Activated T-cell treated with anti-CD3 and anti-CD28 coated beads, Interleukin-2, amount 50 U/mL, for 24 hours (primary cell): ENCODE results near the gene KRTAP5-9.
"Not testable (repeated sequence)": the region's sequence is repeated elsewhere in the genome, so short reads cannot be mapped to it uniquely, and the experiment has no call there.

Experiments used
- DNase-seq: peaks from one replicate; pipeline ENCODE4 v3.0.0-alpha.2; 2020
- H3K27ac Mint-ChIP-seq: 2 replicates; pipeline ENCODE4 v1.8.0; 2020; ENCODE audit warnings: mild to moderate bottlenecking, mixed read lengths
- H3K27me3 Mint-ChIP-seq: 2 replicates; pipeline ENCODE4 v1.8.0; 2020; ENCODE audit warnings: mixed read lengths
- H3K36me3 Mint-ChIP-seq: 2 replicates; pipeline ENCODE4 v1.8.0; 2020; ENCODE audit warnings: low read depth, mixed read lengths
- H3K4me1 Mint-ChIP-seq: 2 replicates; pipeline ENCODE4 v1.8.0; 2020; ENCODE audit warnings: low read depth, mixed read lengths
- H3K4me3 Mint-ChIP-seq: 2 replicates; pipeline ENCODE4 v1.8.0; 2020; ENCODE audit warnings: mild to moderate bottlenecking, moderate library complexity, mixed read lengths
- H3K9me3 Mint-ChIP-seq: 2 replicates; pipeline ENCODE4 v1.8.0; 2020; ENCODE audit warnings: mixed read lengths

KRTAP5-9 gene

GRCh38 chr11:71579513-71579912 is 31.3 kb downstream of the KRTAP5-9 start:
- not testable (repeated sequence) for H3K4me1 Mint-ChIP-seq, H3K27ac Mint-ChIP-seq, DNase-seq, H3K36me3 Mint-ChIP-seq, H3K4me3 Mint-ChIP-seq, H3K9me3 Mint-ChIP-seq
- H3K27me3 Mint-ChIP-seq, result peaks cover 33% of the 10 kb centered on the region

DNA sequence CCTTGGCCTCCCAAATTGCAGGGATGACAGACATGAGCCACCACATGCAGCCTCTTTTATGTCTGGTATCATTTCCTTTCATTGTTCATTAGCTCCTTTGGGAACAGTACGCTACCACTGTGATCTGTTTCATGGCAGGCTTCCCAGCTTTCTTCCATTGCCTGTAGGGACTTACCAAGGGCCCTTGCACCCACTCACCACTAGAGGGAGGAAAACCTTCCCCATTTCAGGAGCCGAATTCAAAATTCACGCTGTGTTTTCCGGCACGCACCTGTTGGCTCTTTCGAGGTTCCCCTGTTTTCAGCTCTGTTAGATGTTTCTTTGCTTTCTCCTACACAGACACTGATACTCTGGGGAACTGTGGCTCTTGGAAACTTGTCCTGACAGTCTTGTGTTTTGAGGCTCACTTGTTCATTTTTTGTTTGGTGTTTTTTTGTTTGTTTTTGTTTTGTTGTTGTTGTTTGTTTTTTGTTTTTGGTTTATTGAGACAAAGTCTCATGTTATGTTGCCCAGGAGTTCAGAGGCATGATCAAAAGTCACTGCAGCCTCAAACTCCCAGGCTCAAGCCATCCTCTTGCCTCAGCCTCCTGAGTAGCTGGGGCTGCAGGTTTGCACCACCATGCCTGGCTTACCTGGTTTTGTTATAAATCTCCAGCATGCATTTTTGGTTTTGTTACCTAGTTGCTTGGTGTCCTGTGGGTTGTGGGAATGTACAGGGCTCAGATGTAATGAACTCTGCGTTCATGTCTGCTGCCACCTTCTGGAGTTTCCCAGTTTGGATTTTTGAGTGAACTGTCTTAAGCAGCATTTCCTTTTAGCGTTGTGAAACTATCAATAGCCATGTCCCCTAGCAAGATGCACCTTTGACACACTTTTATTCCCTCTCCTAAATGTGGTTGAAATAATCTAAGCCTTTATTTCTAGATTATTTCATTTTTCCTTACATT is 32.1 kb downstream of the KRTAP5-9 start:
- DNase-seq, result peak; percentile 37
- Mint-ChIP-seq H3K36me3 (no peaks in the 10 kb centered on the region), H3K27me3 (peaks cover 38% of the 10 kb centered on the region), H3K4me3 (no peak overlapping the region), H3K4me1 (peaks cover 6% of the 10 kb centered on the region), H3K9me3 (no peaks in the 10 kb centered on the region), H3K27ac (no peak overlapping the region)

DNA sequence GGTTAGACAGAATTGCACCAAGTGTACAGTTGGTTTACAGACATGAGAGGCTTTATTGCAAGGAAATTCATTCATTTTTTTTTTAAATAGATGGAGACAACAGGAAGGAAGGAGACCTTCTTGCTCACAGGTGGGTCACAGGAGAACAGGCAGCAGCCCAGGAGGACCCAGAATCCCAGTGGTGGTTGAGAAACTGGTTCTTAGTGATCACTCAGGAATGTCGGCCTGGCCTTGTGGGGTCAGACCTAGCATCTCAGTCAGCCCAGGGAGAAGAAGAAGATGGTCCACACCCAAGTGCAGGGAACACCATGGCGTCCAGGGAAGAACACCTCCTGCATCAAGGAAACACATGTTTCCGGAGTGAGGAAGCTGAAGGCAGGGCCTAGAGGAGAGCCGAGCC is 33.6 kb downstream of the KRTAP5-9 start:
- Mint-ChIP-seq H3K27me3 (peaks cover 44% of the 10 kb centered on the region), H3K9me3 (no peaks in the 10 kb centered on the region), H3K4me3 (no peak overlapping the region), H3K27ac (no peak overlapping the region), H3K36me3 (no peaks in the 10 kb centered on the region), H3K4me1 (peaks cover 6% of the 10 kb centered on the region)
- no peak for DNase-seq

DNA sequence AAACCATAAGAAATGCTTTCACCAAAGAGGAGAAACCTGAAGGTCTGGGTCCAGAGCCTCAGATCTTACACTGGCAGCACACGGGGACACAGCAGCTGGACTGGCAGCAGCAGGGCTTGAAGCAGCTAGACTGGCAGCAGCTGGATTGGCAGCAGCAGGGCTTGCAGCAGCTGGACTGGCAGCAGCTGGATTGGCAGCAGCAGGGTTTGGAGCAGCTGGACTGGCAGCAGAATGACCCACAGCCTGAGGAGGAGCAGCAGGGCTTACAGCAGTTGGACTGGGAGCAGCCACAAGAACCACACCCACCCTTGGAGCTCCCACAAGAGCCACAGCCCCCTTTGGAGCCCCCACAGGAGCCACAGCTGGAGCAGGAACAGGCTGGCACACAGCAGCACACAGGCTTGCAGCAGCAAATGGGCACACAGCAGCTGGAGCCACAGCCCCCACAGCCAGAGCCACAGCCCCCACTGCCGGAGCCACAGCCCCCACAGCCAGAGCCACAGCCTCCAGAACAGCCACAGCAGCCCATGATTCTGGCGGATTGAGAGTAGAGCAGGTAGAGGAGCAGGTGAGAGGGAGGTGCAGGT is 34.2 kb downstream of the KRTAP5-9 start, which contains the start of gene KRTAP5-11:
KRTAP5-11 (minus strand) TSS at position 567 of the 587 bp plus-strand sequence; CDS start at position 529, 38 bp downstream.
- Mint-ChIP-seq H3K36me3 (no peaks in the 10 kb centered on the region), H3K4me1 (peaks cover 6% of the 10 kb centered on the region), H3K9me3 (no peaks in the 10 kb centered on the region), H3K4me3 (no peak within 1 kb of the TSS), H3K27me3 (peaks cover 44% of the 10 kb centered on the region), H3K27ac (no peak within 1 kb of the TSS)
- DNase-seq, result no peak

- not testable (repeated sequence) for H3K4me1 Mint-ChIP-seq, H3K4me3 Mint-ChIP-seq, H3K9me3 Mint-ChIP-seq, DNase-seq, H3K27ac Mint-ChIP-seq, H3K36me3 Mint-ChIP-seq
- peaks cover 46% of the 10 kb centered on the region for H3K27me3 Mint-ChIP-seq
These were observed 34.7 kb downstream of the KRTAP5-9 start for GRCh38 chr11:71582969-71583368.

- H3K4me1 Mint-ChIP-seq, H3K9me3 Mint-ChIP-seq, H3K36me3 Mint-ChIP-seq, H3K27ac Mint-ChIP-seq, DNase-seq, H3K4me3 Mint-ChIP-seq: not testable (repeated sequence)
- peaks cover 34% of the 10 kb centered on the region for H3K27me3 Mint-ChIP-seq
These were observed 37.5 kb downstream of the KRTAP5-9 start for GRCh38 chr11:71585673-71586072.

DNA sequence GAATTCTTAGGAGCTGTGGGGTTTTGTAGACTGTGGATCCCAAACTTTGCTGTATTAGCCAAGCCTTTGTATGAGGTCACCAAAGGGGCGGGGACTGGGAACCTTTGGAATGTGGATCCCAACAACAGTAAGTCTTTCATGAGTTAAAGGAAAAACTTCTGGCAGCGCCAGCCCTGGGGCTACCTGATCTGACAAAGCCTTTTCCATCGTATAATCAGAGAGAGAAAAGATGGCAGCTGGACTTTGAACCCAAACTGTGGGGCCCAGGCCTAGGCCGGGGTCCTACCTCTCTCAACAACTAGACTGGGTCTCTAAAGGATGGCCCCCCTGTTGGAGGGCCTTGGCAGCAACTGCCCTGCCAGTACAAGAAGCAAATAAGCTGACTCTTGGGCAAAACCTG is 40.1 kb downstream of the KRTAP5-9 start:
- not testable (repeated sequence) for H3K4me1 Mint-ChIP-seq, DNase-seq, H3K27ac Mint-ChIP-seq, H3K36me3 Mint-ChIP-seq, H3K4me3 Mint-ChIP-seq, H3K9me3 Mint-ChIP-seq
- H3K27me3 Mint-ChIP-seq, result peaks cover 19% of the 10 kb centered on the region

DNA sequence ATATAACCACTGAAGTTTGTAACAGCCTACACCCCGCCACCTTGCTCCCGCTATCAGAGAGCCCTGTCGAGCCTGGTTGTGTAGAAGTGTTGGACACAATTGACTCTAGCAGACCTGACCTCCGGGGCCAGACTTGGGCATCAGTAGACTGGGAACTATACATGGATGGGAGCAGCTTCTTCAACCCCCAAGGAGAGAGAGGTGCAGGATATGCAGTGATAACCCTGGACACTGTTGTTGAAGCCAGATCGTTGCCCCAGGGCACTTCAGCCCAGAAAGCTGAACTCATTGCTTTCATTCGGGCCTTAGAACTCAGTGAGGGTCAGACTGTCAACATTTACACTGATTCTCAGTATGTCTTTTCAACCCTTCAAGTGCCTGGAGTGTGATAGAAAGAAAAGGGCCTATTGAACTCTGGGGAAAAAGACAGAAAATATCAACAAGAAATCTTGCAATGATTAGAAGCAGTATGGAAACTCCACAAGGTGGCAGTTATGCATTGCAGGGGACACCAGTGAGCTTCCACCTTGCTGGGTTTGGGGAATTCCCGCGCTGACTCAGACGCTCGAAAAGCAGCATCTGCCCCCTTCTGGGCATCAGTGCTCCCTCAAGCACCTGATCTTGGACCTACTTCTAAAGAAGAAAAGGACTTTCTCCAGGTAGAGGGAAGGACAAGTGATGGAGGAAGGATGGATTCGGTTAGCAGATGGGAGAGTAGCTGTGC is 40.8 kb downstream of the KRTAP5-9 start:
- not testable (repeated sequence) for H3K36me3 Mint-ChIP-seq, H3K9me3 Mint-ChIP-seq, H3K4me3 Mint-ChIP-seq, H3K4me1 Mint-ChIP-seq, H3K27ac Mint-ChIP-seq
- DNase-seq, result peak; percentile 63
- peaks cover 19% of the 10 kb centered on the region for H3K27me3 Mint-ChIP-seq

DNA sequence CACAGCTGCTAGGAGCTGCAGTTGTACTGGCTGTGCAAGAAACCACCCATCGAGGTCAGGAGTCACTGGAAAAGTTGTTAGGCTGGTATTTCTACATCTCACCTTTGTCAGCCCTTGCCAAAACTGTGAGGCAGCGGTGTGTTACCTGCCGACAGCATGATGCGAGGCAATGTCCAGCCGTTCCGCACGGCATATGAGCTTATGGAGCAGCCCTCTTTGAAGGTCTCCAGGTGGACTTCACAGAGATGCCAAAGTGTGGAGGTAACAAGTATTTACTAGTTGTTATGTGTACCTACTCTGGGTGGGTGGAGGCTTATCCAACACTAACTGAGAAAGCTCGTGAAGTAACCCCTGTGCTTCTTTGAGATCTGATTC is 41.3 kb downstream of the KRTAP5-9 start:
- peaks cover 19% of the 10 kb centered on the region for H3K27me3 Mint-ChIP-seq
- not testable (repeated sequence) for DNase-seq, H3K9me3 Mint-ChIP-seq, H3K27ac Mint-ChIP-seq, H3K4me3 Mint-ChIP-seq, H3K4me1 Mint-ChIP-seq, H3K36me3 Mint-ChIP-seq
